Activated CD8-positive, alpha-beta T cell treated with anti-CD3 and anti-CD28 coated beads for 36 hours (primary cell): ENCODE results near the gene SAAL1. TPM values are rescaled to one million over a fixed set of nuclear protein-coding genes. Genes with fewer than 3 reads are reported as not detected.

Source experiments
- ATAC-seq: fragments of 200-7000 bp; cut with Tn5 transposase; one replicate; pipeline ENCODE4 v1.10.0; 2021; ENCODE audit warnings: mild to moderate bottlenecking, moderate library complexity
- CTCF ChIA-PET: fragments of 350-600 bp; sonication (Branson Sonifier 250); formaldehyde crosslinking; loops from one replicate; lab custom pipeline; 2021; ENCODE audit warnings: antibody characterized with exemption; lab: Charles Lee
- POLR2A ChIA-PET: fragments of 350-600 bp; sonication (Branson Sonifier 250); formaldehyde crosslinking; loops from one replicate; lab custom pipeline; 2021; ENCODE audit warnings: antibody characterized with exemption; lab: Charles Lee
- DNase-seq: peaks from one replicate; pipeline ENCODE4 v3.0.0-alpha.2; 2020
- H3K27ac Mint-ChIP-seq: one replicate; pipeline ENCODE4 v1.8.0; 2021; ENCODE audit warnings: mild to moderate bottlenecking, mixed read lengths
- H3K27me3 Mint-ChIP-seq: one replicate; pipeline ENCODE4 v1.8.0; 2021; ENCODE audit warnings: mixed read lengths
- H3K36me3 Mint-ChIP-seq: one replicate; pipeline ENCODE4 v1.8.0; 2021; ENCODE audit warnings: low read depth, mixed read lengths
- H3K4me1 Mint-ChIP-seq: one replicate; pipeline ENCODE4 v1.8.0; 2021; ENCODE audit warnings: low read depth, mixed read lengths
- H3K4me3 Mint-ChIP-seq: one replicate; pipeline ENCODE4 v1.8.0; 2021; ENCODE audit warnings: mild to moderate bottlenecking, moderate library complexity, mixed read lengths
- H3K9me3 Mint-ChIP-seq: one replicate; pipeline ENCODE4 v1.8.0; 2021; ENCODE audit warnings: mixed read lengths
- intact Hi-C: fragments of 100-400 bp; cut with micrococcal nuclease; formaldehyde crosslinking; loops from one replicate; pipeline ENCODE4 v1.10.0; 2022
- total RNA-seq, 2 experiments: library from RNA; stranded (reverse); gene quantifications; one replicate each; pipeline ENCODE4 v1.2.3, GENCODE V29; 2021
- TF ChIP-seq, protein P1 (sequence below): fragments of 200-600 bp; IDR thresholded peaks from one replicate; pipeline ENCODE4 v1.8.0; 2022; ENCODE audit warnings: antibody characterized with exemption, mild to moderate bottlenecking

Gene SAAL1
- total RNA-seq, 2 experiments from 2014 or later, result 38.1 to 39.9 TPM

DNA sequence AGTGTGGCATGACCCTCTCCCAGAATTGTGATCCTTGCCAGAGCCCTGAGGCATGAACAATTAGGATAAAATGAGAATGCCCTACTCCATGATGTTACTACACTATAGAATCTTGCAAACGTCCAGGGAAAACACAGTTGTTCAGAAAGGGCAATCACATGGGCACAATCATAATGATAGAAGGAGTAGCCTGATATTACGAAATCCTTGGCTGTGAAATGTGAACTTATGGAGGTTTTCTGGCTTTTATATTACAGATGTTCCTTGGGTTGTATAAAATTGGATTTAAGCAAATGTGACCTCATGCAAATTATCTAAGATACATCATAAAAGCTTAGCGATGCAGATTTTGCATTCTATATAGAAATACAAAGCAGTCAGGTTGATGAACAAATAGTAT lies 30.4 kb downstream of the SAAL1 start:
- ATAC-seq (no peak), DNase-seq (no peak)
- peaks cover 10% of the 10 kb centered on the region for H3K36me3 Mint-ChIP-seq
- no peak overlapping the region for H3K4me3 Mint-ChIP-seq
- ChIA-PET POLR2A (no interaction called here), CTCF (interaction anchor here (1.4 kb wide), 1 partner anchor 245 kb away, joined by 3 read pairs; no protein-coding TSS in a partner anchor)
- intact Hi-C loops, result no loop called here
- no peaks in the 10 kb centered on the region for H3K27me3 Mint-ChIP-seq
- no peak overlapping the region for H3K27ac Mint-ChIP-seq
- H3K4me1 Mint-ChIP-seq, result no peaks in the 10 kb centered on the region
- TF ChIP-seq, protein P1, sequence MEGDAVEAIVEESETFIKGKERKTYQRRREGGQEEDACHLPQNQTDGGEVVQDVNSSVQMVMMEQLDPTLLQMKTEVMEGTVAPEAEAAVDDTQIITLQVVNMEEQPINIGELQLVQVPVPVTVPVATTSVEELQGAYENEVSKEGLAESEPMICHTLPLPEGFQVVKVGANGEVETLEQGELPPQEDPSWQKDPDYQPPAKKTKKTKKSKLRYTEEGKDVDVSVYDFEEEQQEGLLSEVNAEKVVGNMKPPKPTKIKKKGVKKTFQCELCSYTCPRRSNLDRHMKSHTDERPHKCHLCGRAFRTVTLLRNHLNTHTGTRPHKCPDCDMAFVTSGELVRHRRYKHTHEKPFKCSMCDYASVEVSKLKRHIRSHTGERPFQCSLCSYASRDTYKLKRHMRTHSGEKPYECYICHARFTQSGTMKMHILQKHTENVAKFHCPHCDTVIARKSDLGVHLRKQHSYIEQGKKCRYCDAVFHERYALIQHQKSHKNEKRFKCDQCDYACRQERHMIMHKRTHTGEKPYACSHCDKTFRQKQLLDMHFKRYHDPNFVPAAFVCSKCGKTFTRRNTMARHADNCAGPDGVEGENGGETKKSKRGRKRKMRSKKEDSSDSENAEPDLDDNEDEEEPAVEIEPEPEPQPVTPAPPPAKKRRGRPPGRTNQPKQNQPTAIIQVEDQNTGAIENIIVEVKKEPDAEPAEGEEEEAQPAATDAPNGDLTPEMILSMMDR, result no peak
- no peaks in the 10 kb centered on the region for H3K9me3 Mint-ChIP-seq

DNA sequence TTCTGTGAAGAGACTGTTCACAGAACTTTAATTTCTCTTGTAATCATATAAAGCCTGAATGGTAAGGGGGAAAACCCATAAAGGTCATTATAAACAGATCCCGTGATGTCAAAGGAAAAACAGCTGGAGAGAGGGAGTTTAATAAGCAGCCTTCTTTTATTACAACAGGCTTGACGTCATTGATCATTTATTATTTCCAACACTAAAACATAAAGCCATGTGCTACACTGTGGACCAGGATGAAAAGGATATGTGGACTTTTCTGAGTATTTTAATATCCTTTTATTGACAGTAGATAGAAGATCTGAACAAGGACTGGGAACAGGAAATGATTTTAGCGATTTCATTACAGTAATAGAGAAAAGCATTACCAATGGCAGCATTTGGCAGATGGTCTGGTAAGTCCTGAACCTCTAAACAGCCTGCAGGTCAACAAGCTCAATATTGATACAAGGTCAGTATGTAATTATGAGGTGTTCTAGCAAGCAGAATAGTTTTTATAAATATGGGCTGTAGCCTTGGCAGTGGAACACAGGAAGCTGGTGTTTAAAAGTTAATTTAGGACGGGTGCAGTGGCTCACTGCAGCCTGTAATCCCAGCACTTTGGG lies 34.7 kb downstream of the SAAL1 start:
- TF ChIP-seq, protein P1, result no peak
- H3K27me3 Mint-ChIP-seq, result no peaks in the 10 kb centered on the region
- CTCF ChIA-PET, result interaction anchor here (0.9 to 1.3 kb wide), 2 partner anchors 61 to 86 kb away, joined by 3 to 4 read pairs; no protein-coding TSS in a partner anchor
- intact Hi-C loops, result no loop called here
- no peaks in the 10 kb centered on the region for H3K9me3 Mint-ChIP-seq
- ATAC-seq (no peak), DNase-seq (no peak)
- POLR2A ChIA-PET, result interaction anchor here (1.6 kb wide), 1 partner anchor 15 kb away, joined by 3 read pairs; no protein-coding TSS in a partner anchor
- H3K27ac Mint-ChIP-seq, result no peak overlapping the region
- no peaks in the 10 kb centered on the region for H3K4me1 Mint-ChIP-seq
- no peak overlapping the region for H3K4me3 Mint-ChIP-seq
- H3K36me3 Mint-ChIP-seq, result peaks cover 4% of the 10 kb centered on the region

DNA sequence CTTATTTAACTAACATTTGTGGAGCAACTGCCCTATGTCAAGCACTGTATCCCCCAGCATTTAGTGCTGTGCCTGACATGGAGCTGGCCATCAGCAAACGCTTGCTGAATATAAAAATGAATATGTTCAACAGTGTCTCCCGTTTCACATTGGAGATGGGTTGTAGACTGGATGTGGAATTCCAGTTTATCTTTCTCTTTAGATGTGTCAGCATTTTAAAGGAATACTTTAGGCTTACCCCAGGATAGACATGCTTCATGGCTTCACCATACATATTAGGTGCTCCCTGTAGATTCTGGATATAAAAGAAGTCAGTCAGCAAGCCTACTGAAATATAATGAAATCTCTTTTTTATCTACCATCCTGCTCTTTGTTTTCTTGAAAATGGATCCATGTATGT lies 38.5 kb downstream of the SAAL1 start:
- no peaks in the 10 kb centered on the region for H3K9me3 Mint-ChIP-seq
- CTCF ChIA-PET, result no interaction called here

DNA sequence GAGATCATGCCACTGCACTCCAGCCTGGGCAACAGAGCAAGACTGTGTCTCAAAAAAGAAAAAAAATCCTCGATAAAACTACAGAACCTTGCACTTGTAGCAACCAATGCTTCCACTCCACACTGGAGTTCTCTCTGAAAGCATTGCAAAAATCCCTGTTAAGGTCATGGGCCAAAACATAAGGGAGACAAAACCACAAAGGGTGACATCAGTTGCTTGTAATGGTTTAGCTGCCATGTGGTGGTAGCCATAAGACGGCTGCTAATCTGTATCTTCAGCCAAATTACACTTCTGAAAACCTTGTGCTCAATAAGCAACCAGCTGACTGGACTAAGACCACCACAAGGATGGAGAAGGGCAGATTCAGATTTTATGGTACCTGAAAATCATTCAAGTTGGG lies 39.3 kb downstream of the SAAL1 start:
- no peak overlapping the region for H3K27ac Mint-ChIP-seq
- ChIA-PET CTCF (no interaction called here), POLR2A (interaction anchor here (1.1 kb wide), 1 partner anchor 28 kb away, joined by 3 read pairs; no protein-coding TSS in a partner anchor)
- no peaks in the 10 kb centered on the region for H3K36me3 Mint-ChIP-seq
- TF ChIP-seq, protein P1, result no peak
- intact Hi-C loops, result no loop called here
- no peaks in the 10 kb centered on the region for H3K4me1 Mint-ChIP-seq
- no peaks in the 10 kb centered on the region for H3K27me3 Mint-ChIP-seq
- ATAC-seq (no peak), DNase-seq (no peak)
- no peaks in the 10 kb centered on the region for H3K9me3 Mint-ChIP-seq
- H3K4me3 Mint-ChIP-seq, result no peak overlapping the region

More for the DNA sequence above, 38.5 kb downstream of the SAAL1 start:
- TF ChIP-seq, protein P1, result no peak
- DNase-seq (no peak), ATAC-seq (no peak)
- Mint-ChIP-seq H3K4me3 (no peak overlapping the region), H3K27ac (no peak overlapping the region), H3K4me1 (no peaks in the 10 kb centered on the region), H3K36me3 (no peaks in the 10 kb centered on the region), H3K27me3 (no peaks in the 10 kb centered on the region)
- intact Hi-C loops, result no loop called here
- POLR2A ChIA-PET, result interaction anchor here (1.1 kb wide), 1 partner anchor 27 kb away, joined by 3 read pairs; no protein-coding TSS in a partner anchor

- Mint-ChIP-seq H3K4me1 (no peaks in the 10 kb centered on the region), H3K4me3 (no peak overlapping the region), H3K9me3 (no peaks in the 10 kb centered on the region), H3K27ac (no peak overlapping the region), H3K36me3 (no peaks in the 10 kb centered on the region), H3K27me3 (no peaks in the 10 kb centered on the region)
- DNase-seq, result no peak
- TF ChIP-seq, protein P1, result no peak
- CTCF ChIA-PET, result no interaction called here
- no peak for ATAC-seq
- intact Hi-C loops, result no loop called here
- POLR2A ChIA-PET, result no interaction called here
These were observed 40.3 kb downstream of the SAAL1 start for GRCh38 chr11:18065572-18065971.
